Thyroid gland (tissue), 4 donors: ENCODE results near the gene ENSA.
"Not testable (repeated sequence)": the region's sequence is repeated elsewhere in the genome, so short reads cannot be mapped to it uniquely, and the experiment has no call there.

Experiments used
- POLR2A ChIP-seq, 2 donors: fragments of 450-650 bp; IDR thresholded peaks; one replicate each; pipeline ENCODE4 v1.6.1; 2017; ENCODE audit warnings: antibody characterized with exemption in 2 of 2, mild to moderate bottlenecking in 2 of 2, moderate library complexity in 1 of 2
- TF ChIP-seq, protein P1 (sequence below), 6 experiments: fragments of 200-600 bp in 3 of 6; fragments of 450-650 bp in 3 of 6; sonication (generic) in 3 of 6; IDR thresholded peaks; one replicate each; pipeline ENCODE4 v1.5.1; 2016 to 2019; ENCODE audit warnings: antibody characterized with exemption in 6 of 6, mild to moderate bottlenecking in 2 of 6, inconsistent platforms in 1 of 6, moderate library complexity in 1 of 6

DNA sequence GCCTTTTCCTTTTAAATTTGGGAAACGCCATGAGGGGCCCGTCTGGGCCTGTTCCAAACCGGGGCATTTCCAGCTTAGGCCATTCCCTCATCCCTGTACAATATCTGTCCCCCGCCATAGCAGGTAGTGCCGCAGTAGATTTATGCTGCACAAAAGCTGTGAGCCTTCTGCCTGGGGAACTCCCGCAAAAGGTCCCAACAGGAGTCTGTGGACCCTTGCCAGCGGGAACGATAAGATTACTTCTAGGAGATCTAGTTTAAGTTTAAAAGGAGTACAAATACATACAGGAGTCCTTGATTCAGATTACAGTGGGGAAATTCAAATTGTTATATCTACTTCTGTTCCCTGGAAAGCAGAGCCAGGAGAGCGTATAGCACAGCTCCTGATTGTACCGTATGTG, 25.2 kb upstream of the ENSA start:
- TF ChIP-seq POLR2A (IDR thresholded peaks at IDR 0.05) = not testable (repeated sequence)
- TF ChIP-seq, protein P1, sequence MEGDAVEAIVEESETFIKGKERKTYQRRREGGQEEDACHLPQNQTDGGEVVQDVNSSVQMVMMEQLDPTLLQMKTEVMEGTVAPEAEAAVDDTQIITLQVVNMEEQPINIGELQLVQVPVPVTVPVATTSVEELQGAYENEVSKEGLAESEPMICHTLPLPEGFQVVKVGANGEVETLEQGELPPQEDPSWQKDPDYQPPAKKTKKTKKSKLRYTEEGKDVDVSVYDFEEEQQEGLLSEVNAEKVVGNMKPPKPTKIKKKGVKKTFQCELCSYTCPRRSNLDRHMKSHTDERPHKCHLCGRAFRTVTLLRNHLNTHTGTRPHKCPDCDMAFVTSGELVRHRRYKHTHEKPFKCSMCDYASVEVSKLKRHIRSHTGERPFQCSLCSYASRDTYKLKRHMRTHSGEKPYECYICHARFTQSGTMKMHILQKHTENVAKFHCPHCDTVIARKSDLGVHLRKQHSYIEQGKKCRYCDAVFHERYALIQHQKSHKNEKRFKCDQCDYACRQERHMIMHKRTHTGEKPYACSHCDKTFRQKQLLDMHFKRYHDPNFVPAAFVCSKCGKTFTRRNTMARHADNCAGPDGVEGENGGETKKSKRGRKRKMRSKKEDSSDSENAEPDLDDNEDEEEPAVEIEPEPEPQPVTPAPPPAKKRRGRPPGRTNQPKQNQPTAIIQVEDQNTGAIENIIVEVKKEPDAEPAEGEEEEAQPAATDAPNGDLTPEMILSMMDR (IDR thresholded peaks at IDR 0.05) = not testable (repeated sequence)
